Motor neuron (in vitro differentiated cells): Measurements from ENCODE around the gene LRRC40. TPM values are rescaled to one million over a fixed set of nuclear protein-coding genes. Genes with fewer than 3 reads are reported as not detected.

Experiments used
- ATAC-seq, 8 experiments: fragments of 200-7000 bp; cut with Tn5 transposase; replicated peaks in 6 of 8; 2 replicates each; pipeline ENCODE4 v1.8.0; 2021; ENCODE audit warnings: mild to moderate bottlenecking in 8 of 8, moderate library complexity in 8 of 8
- H3K27ac ChIP-seq, 2 donors: fragments of 250-450 bp; sonication (Bioruptor Pico); 2 replicates each; pipeline ENCODE4 v1.9.0; 2021; ENCODE audit warnings: antibody characterized with exemption in 2 of 2, mild to moderate bottlenecking in 2 of 2, moderate library complexity in 1 of 2
- H3K4me1 ChIP-seq, 2 donors: fragments of 250-450 bp; sonication (Bioruptor Pico); replicated peaks in 1 of 2; 2 replicates each; pipeline ENCODE4 v1.6.1; 2021; ENCODE audit warnings: antibody characterized with exemption in 2 of 2, mild to moderate bottlenecking in 2 of 2, moderate library complexity in 1 of 2
- H3K4me3 ChIP-seq, 5 donors: fragments of 250-450 bp; sonication (Bioruptor Pico); 2 replicates each; pipeline ENCODE4 v1.9.0; 2021; ENCODE audit warnings: antibody characterized with exemption in 5 of 5, mild to moderate bottlenecking in 5 of 5, moderate library complexity in 4 of 5
- WGBS, 10 experiments: fragments of 450-650 bp; shearing (Covaris generic); methylation state at CpG; one replicate each; pipeline ENCODE4 v1.0.0; 2022; 5-methylcytosine and 5-hydroxymethylcytosine counted together
- in situ Hi-C, 9 experiments: fragments of 400-800 bp; cut with MboI; loops; one replicate each; pipeline ENCODE4 v1.15.0; 2021; ENCODE audit warnings: low sequenced_read_pairs in 9 of 9, low pct_unique_long_range_greater_than_20kb in 2 of 9; ENCODE audit not compliant: unreplicated experiment in 9 of 9
- total RNA-seq, 8 experiments: library from RNA; unstranded; fragments of 300-600 nt; gene quantifications; 2 replicates each; pipeline versions ENCODE4 v1.2.3 to v1.2.4, GENCODE V29; 2022

Gene LRRC40
- total RNA-seq, 8 experiments from 2014 or later = 8.1 to 54.6 (median 34.5) TPM

- 15 to 77% (median 43%) methylated on average over 3 to 4 of the region's 4 CpGs; no CpG with 5 or more reads in 1 of the 10 experiments for WGBS, 10 experiments
- Histone ChIP-seq H3K4me1 (no peaks in the 10 kb centered on the region), H3K27ac (no peak overlapping the region), H3K4me3 (no peak overlapping the region)
- in situ Hi-C loops = no loop called here
- ATAC-seq = peak in 4 of 8 experiments; percentile 21 to 54 (median 36)
These were observed 62.2 kb downstream of the LRRC40 start for GRCh38 chr1:70143048-70143659.

GRCh38 chr1:70142075-70142474 is 63.3 kb downstream of the LRRC40 start:
- Histone ChIP-seq H3K4me3 (no peak overlapping the region), H3K4me1 (no peaks in the 10 kb centered on the region), H3K27ac (no peak overlapping the region)
- ATAC-seq = peak in 3 of 8 experiments; percentile 16 to 59 (median 54)
- 0 to 100% (median 74%) methylated on average over 1 to 2 of the region's 2 CpGs for WGBS, 10 experiments
- in situ Hi-C loops = no loop called here

GRCh38 chr1:70140894-70141293 is 64.5 kb downstream of the LRRC40 start:
- Histone ChIP-seq H3K4me1 (no peaks in the 10 kb centered on the region), H3K4me3 (no peak overlapping the region), H3K27ac (no peak overlapping the region)
- no peak for ATAC-seq
- in situ Hi-C loops = no loop called here
- 25 to 95% (median 65%) methylated on average over 2 to 3 of the region's 3 CpGs for WGBS, 10 experiments

GRCh38 chr1:70140343-70140742 is 65.0 kb downstream of the LRRC40 start:
- peak in 3 of 8 experiments; percentile 39 to 54 (median 40) for ATAC-seq
- H3K27ac ChIP-seq = no peak overlapping the region

GRCh38 chr1:70134148-70134547 is 71.2 kb downstream of the LRRC40 start:
- WGBS, 10 experiments = 6 to 84% (median 71%) methylated on average over 1 to 3 of the region's 3 CpGs; no CpG with 5 or more reads in 1 of the 10 experiments
- Histone ChIP-seq H3K4me3 (no peak overlapping the region), H3K4me1 (no peaks in the 10 kb centered on the region), H3K27ac (no peak overlapping the region)
- no peak for ATAC-seq
- in situ Hi-C loops = no loop called here

More at GRCh38 chr1:70140343-70140742, 65.0 kb downstream of the LRRC40 start:
- Histone ChIP-seq H3K4me3 (no peak overlapping the region), H3K4me1 (no peaks in the 10 kb centered on the region)
- in situ Hi-C loops = no loop called here

GRCh38 chr1:70117046-70117445 is 88.3 kb downstream of the LRRC40 start:
- in situ Hi-C loops = loop anchor here in 1 of 9 experiments (25.0 kb wide), 1 partner anchor 1655 kb away; no protein-coding TSS in a partner anchor
- no peak for ATAC-seq
- H3K27ac ChIP-seq = no peak overlapping the region
- no peak overlapping the region for H3K4me3 ChIP-seq
- peaks cover 0 to 7% of the 10 kb centered on the region in 2 donors for H3K4me1 ChIP-seq

GRCh38 chr1:70115315-70115714 is 90.1 kb downstream of the LRRC40 start:
- H3K27ac ChIP-seq = no peak overlapping the region
- ATAC-seq = no peak
- H3K4me1 ChIP-seq = peaks cover 0 to 7% of the 10 kb centered on the region in 2 donors
- in situ Hi-C loops = loop anchor here in 1 of 9 experiments (25.0 kb wide), 1 partner anchor 1653 kb away; no protein-coding TSS in a partner anchor
- H3K4me3 ChIP-seq = no peak overlapping the region
- WGBS, 10 experiments = 34 to 100% (median 85%) methylated on average over 1 to 3 of the region's 3 CpGs

GRCh38 chr1:70112838-70113237 is 92.5 kb downstream of the LRRC40 start:
- no peak overlapping the region for H3K27ac ChIP-seq
- H3K4me1 ChIP-seq = peaks cover 0 to 7% of the 10 kb centered on the region in 2 donors
- H3K4me3 ChIP-seq = no peak overlapping the region
- ATAC-seq = no peak
- in situ Hi-C loops = loop anchor here in 1 of 9 experiments (25.0 kb wide), 1 partner anchor 1651 kb away; no protein-coding TSS in a partner anchor
- WGBS, 10 experiments = 50 to 93% (median 81%) methylated on average over 2 to 5 of the region's 5 CpGs

GRCh38 chr1:70109241-70109640 is 96.1 kb downstream of the LRRC40 start:
- Histone ChIP-seq H3K4me3 (no peak overlapping the region), H3K4me1 (no peaks in the 10 kb centered on the region), H3K27ac (no peak overlapping the region)
- in situ Hi-C loops = loop anchor here in 1 of 9 experiments (25.0 kb wide), 1 partner anchor 1647 kb away; no protein-coding TSS in a partner anchor
- 88 to 100% (median 94%) methylated on average over 2 to 5 of the region's 5 CpGs; no CpG with 5 or more reads in 5 of the 10 experiments for WGBS, 10 experiments
- no peak for ATAC-seq

- ATAC-seq = no peak
- H3K27ac ChIP-seq = no peak overlapping the region
- whole genome bisulfite sequencing, 10 experiments = 50 to 100% (median 91%) methylated on average over 1 of the region's 1 CpG; no CpG with 5 or more reads in 2 of the 10 experiments
- in situ Hi-C loops = loop anchor here in 1 of 9 experiments (25.0 kb wide), 1 partner anchor 1641 kb away; no protein-coding TSS in a partner anchor
- no peaks in the 10 kb centered on the region for H3K4me1 ChIP-seq
- no peak overlapping the region for H3K4me3 ChIP-seq
These were observed 101.6 kb downstream of the LRRC40 start for GRCh38 chr1:70103770-70104169.

GRCh38 chr1:70101774-70102173 is 103.6 kb downstream of the LRRC40 start:
- H3K4me1 ChIP-seq = no peaks in the 10 kb centered on the region
- WGBS, 10 experiments = 56 to 100% (median 88%) methylated on average over 1 of the region's 1 CpG; no CpG with 5 or more reads in 6 of the 10 experiments
- H3K27ac ChIP-seq = no peak overlapping the region
- no peak for ATAC-seq
- in situ Hi-C loops = loop anchor here in 1 of 9 experiments (25.0 kb wide), 1 partner anchor 1639 kb away; no protein-coding TSS in a partner anchor
- no peak overlapping the region for H3K4me3 ChIP-seq

- ATAC-seq = no peak
- in situ Hi-C loops = loop anchor here in 1 of 9 experiments (25.0 kb wide), 1 partner anchor 1639 kb away; no protein-coding TSS in a partner anchor
- WGBS, 10 experiments = 0 to 92% (median 70%) methylated on average over 2 of the region's 2 CpGs; no CpG with 5 or more reads in 3 of the 10 experiments
These were observed 104.1 kb downstream of the LRRC40 start for GRCh38 chr1:70101231-70101630.

More at GRCh38 chr1:70101231-70101630, 104.1 kb downstream of the LRRC40 start:
- Histone ChIP-seq H3K27ac (no peak overlapping the region), H3K4me3 (no peak overlapping the region), H3K4me1 (no peaks in the 10 kb centered on the region)
